Right lobe of liver (tissue), 6 donors: ENCODE measurements around the gene IL1RAP. TPM values are rescaled to one million over a fixed set of nuclear protein-coding genes. Genes with fewer than 3 reads are reported as not detected.

Source experiments
- ATAC-seq, 4 donors: fragments of 200-7000 bp; cut with Tn5 transposase; one replicate each; pipeline ENCODE4 v1.9.1; 2020; ENCODE audit warnings: mild to moderate bottlenecking in 4 of 4, moderate library complexity in 4 of 4
- DNase-seq, 3 donors: peaks; one replicate each; pipeline ENCODE4 v3.0.0-alpha.2; 2020
- H3K27ac ChIP-seq, 3 donors: fragments of 200-600 bp; one replicate each; pipeline ENCODE4 v1.8.0; 2022
- H3K27me3 ChIP-seq, 2 donors: fragments of 200-600 bp; one replicate each; pipeline ENCODE4 v1.8.0; 2022
- H3K36me3 ChIP-seq, 4 donors: fragments of 200-600 bp; sonication (generic) in 1 of 4; one replicate each; pipeline versions ENCODE4 v1.5.1 to v1.8.0; 2017 to 2022; ENCODE audit warnings: control low read depth in 1 of 4
- H3K4me1 ChIP-seq, 4 donors: fragments of 200-600 bp; sonication (generic) in 1 of 4; one replicate each; pipeline versions ENCODE4 v1.5.1 to v1.8.0; 2017 to 2022; ENCODE audit warnings: control low read depth in 1 of 4
- H3K4me3 ChIP-seq, 3 donors: fragments of 200-600 bp; one replicate each; pipeline ENCODE4 v1.8.0; 2022
- H3K9me3 ChIP-seq, 4 donors: fragments of 200-600 bp; sonication (generic) in 1 of 4; one replicate each; pipeline versions ENCODE4 v1.5.1 to v1.8.0; 2017 to 2022; ENCODE audit warnings: control low read depth in 1 of 4
- CTCF ChIP-seq, 4 donors: fragments of 200-600 bp in 3 of 4; fragments of 450-650 bp in 1 of 4; IDR thresholded peaks; one replicate each; pipeline versions ENCODE4 v1.5.1 to v1.8.0; 2016 to 2022; ENCODE audit warnings: antibody characterized with exemption in 4 of 4, mild to moderate bottlenecking in 2 of 4
- POLR2A ChIP-seq: fragments of 450-650 bp; IDR thresholded peaks from one replicate; pipeline ENCODE4 v1.6.1; 2017; ENCODE audit warnings: antibody characterized with exemption, mild to moderate bottlenecking
- WGBS: methylation state at CpG from one replicate; pipeline ENCODE4 v1.1.6; 2018; ENCODE audit warnings: low coverage, low lambda C conversion rate; ENCODE audit not compliant: insufficient coverage; ENCODE audit errors: missing lambda C conversion rate; 5-methylcytosine and 5-hydroxymethylcytosine counted together
- intact Hi-C, 2 donors: fragments of 100-400 bp; cut with DNase I; formaldehyde crosslinking; loops; one replicate each; pipeline versions ENCODE4 v1.11.2 to v1.14.1; 2022
- total RNA-seq, 6 experiments: library from RNA; depleted of rRNA in 2 of 6; stranded (reverse); fragments of >200 nt in 2 of 6; fragmentation: NEBNext Ultra II Directional in 3 of 6; extraction: Animal tissue kit (Norgen Biotek cat#: 25700) in 3 of 6; gene quantifications; one replicate each; pipeline versions ENCODE4 v1.1.0 to v1.2.4, GENCODE V29; 2016 to 2023
- donor health status: DM: no; HTN: yes; CAD: no.
- donor health status: DM: no; HTN: no; CAD: no.
- donor health status: DM: no; HTN: no; CAD: no.
- donor health status: DM: no; HTN: yes; CAD: no.
- donor health status: DM: no; HTN: yes; CAD: no.

The IL1RAP gene
- total RNA-seq, 6 experiments from 2014 or later = 44.6 to 142 (median 60.5) TPM

GRCh38 chr3:190543671-190544070 is 29.8 kb downstream of the IL1RAP start:
- intact Hi-C loops = no loop called here
- Histone ChIP-seq H3K36me3 (no peaks in the 10 kb centered on the region), H3K4me1 (peaks cover 0 to 90% (median 31%) of the 10 kb centered on the region in 4 donors), H3K9me3 (no peaks in the 10 kb centered on the region), H3K27ac (peak overlapping the region in 2 of 3 donors; percentile 76 to 80), H3K27me3 (no peaks in the 10 kb centered on the region), H3K4me3 (no peak overlapping the region)
- 95% methylated on average over 4 of the region's 4 CpGs for WGBS
- ATAC-seq = peak in 1 of 4 donors; percentile 10
- TF ChIP-seq CTCF (IDR thresholded peaks at IDR 0.05) (no peak), POLR2A (no peak)
- DNase-seq = no peak

- H3K4me1 ChIP-seq = peaks cover 0 to 98% (median 37%) of the 10 kb centered on the region in 4 donors
- H3K36me3 ChIP-seq = no peaks in the 10 kb centered on the region
- DNase-seq = no peak
- H3K9me3 ChIP-seq = no peaks in the 10 kb centered on the region
- H3K4me3 ChIP-seq = no peak overlapping the region
- intact Hi-C loops = no loop called here
- no peaks in the 10 kb centered on the region for H3K27me3 ChIP-seq
- TF ChIP-seq CTCF (IDR thresholded peaks at IDR 0.05) = no peak
- TF ChIP-seq POLR2A = no peak
- no peak for ATAC-seq
- WGBS = 59% methylated on average over 4 of the region's 4 CpGs
- peak overlapping the region in 1 of 3 donors; percentile 80 for H3K27ac ChIP-seq
Measured at GRCh38 chr3:190545191-190545590, 31.3 kb downstream of the IL1RAP start.

DNA sequence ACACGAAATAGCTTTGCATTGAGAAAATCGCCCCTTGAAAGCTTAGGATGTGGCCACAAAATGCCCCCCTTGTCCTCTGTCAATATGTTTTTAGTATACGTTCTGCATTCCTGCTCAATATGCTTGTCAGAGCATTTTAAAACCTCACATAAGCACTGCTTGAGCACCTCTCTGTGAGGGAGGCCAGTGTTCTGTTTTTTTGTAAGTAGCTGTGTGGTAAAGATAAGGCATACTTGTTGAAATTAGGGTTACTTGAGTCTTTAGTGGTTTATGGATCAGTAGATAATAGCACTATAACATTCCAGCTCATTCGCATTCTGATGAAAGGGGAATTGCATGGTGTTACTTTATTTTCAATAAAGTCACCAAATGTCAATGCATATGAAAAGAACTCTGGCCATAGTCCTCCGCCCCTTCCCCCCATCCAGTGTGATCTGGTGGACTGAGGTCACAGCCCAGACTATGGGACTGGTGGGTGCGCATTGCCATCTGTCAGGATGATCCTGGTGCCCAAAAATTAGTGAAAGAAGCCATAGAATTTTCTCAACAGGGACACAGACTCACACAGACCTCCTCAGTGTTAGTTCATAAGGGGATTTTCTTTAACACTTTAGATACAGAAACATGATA is 33.1 kb downstream of the IL1RAP start:
- 51% methylated on average over 5 of the region's 6 CpGs for WGBS
- peaks cover 0 to 93% (median 35%) of the 10 kb centered on the region in 4 donors for H3K4me1 ChIP-seq

DNA sequence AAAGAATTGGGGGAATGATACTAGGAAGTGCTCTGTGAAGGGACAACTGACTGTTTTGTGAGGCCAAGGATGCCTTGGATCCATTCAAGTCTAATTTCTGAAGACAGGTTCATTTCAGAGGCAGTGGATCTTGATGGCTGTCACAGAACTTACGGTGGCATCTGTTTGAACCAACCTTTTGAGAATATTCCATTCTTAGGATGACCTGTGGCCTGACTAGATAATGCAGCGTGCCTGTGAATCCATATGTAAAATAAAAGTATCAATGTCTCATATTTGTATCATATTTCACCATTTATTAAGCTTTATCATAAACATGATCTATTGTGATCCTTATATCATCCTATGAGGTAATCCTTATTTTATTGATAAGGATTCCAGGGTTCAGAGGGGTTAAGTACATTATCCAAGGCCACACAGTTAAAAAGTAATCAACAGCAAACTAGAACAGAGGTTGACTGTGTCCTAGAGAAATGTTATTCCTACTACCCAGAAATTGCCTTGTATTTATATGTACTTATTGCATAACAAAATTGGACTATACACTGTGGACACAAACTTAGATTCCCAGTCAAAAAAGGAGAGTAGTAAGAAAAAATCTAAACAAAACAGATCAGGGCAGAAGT is 34.3 kb downstream of the IL1RAP start:
- Histone ChIP-seq H3K9me3 (no peaks in the 10 kb centered on the region), H3K4me1 (peaks cover 0 to 82% (median 30%) of the 10 kb centered on the region in 4 donors), H3K27ac (peak overlapping the region; percentile 80 to 92 (median 80)), H3K27me3 (no peaks in the 10 kb centered on the region), H3K36me3 (no peaks in the 10 kb centered on the region), H3K4me3 (no peak overlapping the region)
- DNase-seq (no peak), ATAC-seq (peak; percentile 78 to 91 (median 84))
- intact Hi-C loops = no loop called here
- TF ChIP-seq POLR2A (no peak), CTCF (IDR thresholded peaks at IDR 0.05) (peak in 1 of 4 donors; percentile 3)
- 45% methylated on average over 2 of the region's 2 CpGs for WGBS

More for the DNA sequence above, 33.1 kb downstream of the IL1RAP start:
- Histone ChIP-seq H3K9me3 (no peaks in the 10 kb centered on the region), H3K27ac (peak overlapping the region; percentile 72 to 92 (median 80)), H3K4me3 (no peak overlapping the region), H3K27me3 (no peaks in the 10 kb centered on the region), H3K36me3 (no peaks in the 10 kb centered on the region)
- DNase-seq (peak in 1 of 3 donors; percentile 37), ATAC-seq (peak; percentile 20 to 51 (median 36))
- TF ChIP-seq CTCF (IDR thresholded peaks at IDR 0.05) = no peak
- no peak for TF ChIP-seq POLR2A
- intact Hi-C loops = no loop called here
